GM10248 (cell line): ENCODE results near the gene FOXO1.
A peak's percentile ranks its signal among the peaks of the same experiment; 100 is the strongest.

ENCODE experiments used
- CTCF ChIA-PET: fragments of 300-600 bp; sonication (Branson Sonifier 250); formaldehyde crosslinking; extraction: SDS; loops from one replicate; lab custom pipeline; 2021; ENCODE audit warnings: antibody characterized with exemption; lab: Yijun Ruan, JAX
- POLR2A ChIA-PET: fragments of 350-650 bp; sonication (Branson Sonifier 250); formaldehyde crosslinking; extraction: SDS; loops from one replicate; lab custom pipeline; 2020; ENCODE audit warnings: antibody characterized with exemption; lab: Yijun Ruan, JAX
- DNase-seq: peaks from one replicate; pipeline ENCODE4 v3.0.0; 2012; ENCODE audit errors: extremely low spot score
- TF ChIP-seq, protein P1 (sequence below): IDR thresholded peaks from 2 replicates; pipeline ENCODE4 v1.5.1; 2012; ENCODE audit warnings: mild to moderate bottlenecking, low read depth; ENCODE audit errors: extremely low read depth, missing control alignments, control extremely low read depth

Gene FOXO1

DNA sequence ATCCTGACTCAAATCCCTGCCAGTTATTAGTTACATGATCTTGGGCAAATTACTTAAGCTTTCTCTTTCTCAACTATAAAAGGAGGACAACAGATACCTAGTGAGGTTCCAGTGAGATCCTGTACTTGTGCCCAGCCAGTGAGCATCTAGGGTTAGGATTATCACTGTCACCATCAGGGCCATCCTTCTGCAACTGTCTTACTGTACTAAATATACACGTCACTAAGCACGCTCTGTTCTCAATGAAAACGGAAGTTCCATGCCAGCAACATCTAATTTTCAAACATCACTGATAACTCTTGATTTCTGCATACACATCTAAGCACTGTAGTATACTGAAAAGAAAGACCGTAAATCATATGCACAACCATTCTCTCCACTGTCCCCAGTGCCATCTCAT lies 70.0 kb downstream of the FOXO1 start:
- ChIA-PET CTCF (interaction anchor here (0.8 to 1.2 kb wide), 3 partner anchors 11 to 30 kb away, joined by 3 to 5 read pairs (median 3); no protein-coding TSS in a partner anchor), POLR2A (no interaction called here)
- TF ChIP-seq, protein P1, sequence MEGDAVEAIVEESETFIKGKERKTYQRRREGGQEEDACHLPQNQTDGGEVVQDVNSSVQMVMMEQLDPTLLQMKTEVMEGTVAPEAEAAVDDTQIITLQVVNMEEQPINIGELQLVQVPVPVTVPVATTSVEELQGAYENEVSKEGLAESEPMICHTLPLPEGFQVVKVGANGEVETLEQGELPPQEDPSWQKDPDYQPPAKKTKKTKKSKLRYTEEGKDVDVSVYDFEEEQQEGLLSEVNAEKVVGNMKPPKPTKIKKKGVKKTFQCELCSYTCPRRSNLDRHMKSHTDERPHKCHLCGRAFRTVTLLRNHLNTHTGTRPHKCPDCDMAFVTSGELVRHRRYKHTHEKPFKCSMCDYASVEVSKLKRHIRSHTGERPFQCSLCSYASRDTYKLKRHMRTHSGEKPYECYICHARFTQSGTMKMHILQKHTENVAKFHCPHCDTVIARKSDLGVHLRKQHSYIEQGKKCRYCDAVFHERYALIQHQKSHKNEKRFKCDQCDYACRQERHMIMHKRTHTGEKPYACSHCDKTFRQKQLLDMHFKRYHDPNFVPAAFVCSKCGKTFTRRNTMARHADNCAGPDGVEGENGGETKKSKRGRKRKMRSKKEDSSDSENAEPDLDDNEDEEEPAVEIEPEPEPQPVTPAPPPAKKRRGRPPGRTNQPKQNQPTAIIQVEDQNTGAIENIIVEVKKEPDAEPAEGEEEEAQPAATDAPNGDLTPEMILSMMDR: no peak
- no peak for DNase-seq

DNA sequence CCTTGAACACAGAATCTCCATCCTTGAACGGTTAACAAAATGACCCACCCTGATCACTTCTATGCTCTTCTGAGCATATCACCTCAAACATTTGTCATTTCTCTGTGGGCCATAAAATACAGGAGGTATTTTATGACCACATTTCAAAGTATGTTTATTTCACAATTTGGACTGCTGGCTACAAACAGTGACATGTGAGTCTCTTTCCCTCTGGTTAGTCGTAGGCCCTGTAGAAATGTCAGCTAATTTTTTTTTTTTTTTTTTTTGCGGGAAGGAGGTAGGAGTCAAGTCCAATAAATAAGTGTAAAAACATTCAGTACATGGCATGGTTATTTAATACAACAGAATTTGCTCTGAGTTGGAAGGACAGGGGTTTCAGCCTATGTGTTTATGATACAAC lies 70.7 kb downstream of the FOXO1 start:
- POLR2A ChIA-PET: no interaction called here
- TF ChIP-seq, protein P1: no peak
- CTCF ChIA-PET: interaction anchor here (1.1 to 1.2 kb wide), 2 partner anchors 11 to 17 kb away, joined by 3 to 5 read pairs; no protein-coding TSS in a partner anchor
- no peak for DNase-seq

DNA sequence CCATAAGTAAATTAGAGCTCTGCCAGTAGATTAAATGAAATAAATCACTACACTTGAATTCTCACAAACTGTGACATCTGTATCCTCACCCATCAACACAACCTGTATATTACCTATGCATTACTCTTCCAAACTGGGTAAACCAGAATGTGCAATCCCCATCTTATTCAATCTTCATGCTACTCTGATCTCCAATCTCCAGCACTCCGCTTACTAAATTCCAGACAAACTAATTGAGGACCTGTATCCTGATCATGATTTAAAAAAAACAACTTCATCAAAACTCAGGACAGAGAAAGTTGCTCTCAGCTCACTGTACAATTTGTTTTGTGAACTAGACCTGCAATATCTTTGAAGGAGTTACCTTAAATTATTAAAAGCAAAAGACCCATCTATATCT lies 74.4 kb downstream of the FOXO1 start:
- DNase-seq: no peak
- ChIA-PET CTCF (interaction anchor here (0.9 to 2.2 kb wide), 2 partner anchors 8 to 21 kb away, joined by 3 to 8 read pairs; no protein-coding TSS in a partner anchor), POLR2A (no interaction called here)
- TF ChIP-seq, protein P1: no peak

DNA sequence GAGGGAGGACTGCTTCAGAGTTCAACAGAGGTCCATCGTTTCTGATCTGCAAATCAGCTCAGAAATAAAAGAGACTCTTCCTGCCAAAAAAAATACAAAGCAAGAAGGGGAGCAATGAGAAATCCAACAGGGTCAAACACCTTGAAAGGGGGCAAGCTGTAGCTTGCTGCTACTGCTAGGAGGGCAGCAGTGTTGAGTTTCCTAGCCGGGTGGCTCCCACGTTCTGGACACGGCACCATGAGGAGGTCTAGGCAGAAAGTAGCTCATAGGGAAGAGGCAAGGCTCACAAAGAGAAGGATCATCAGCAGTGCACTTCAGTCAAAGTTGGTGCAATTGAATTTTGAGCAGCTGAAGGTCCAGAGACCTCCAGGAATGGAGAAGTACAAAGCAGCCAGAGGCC lies 75.3 kb downstream of the FOXO1 start:
- POLR2A ChIA-PET: no interaction called here
- CTCF ChIA-PET: interaction anchor here (0.7 to 2.2 kb wide), 4 partner anchors 9 to 77 kb away, joined by 3 to 8 read pairs (median 3); no protein-coding TSS in a partner anchor
- DNase-seq: no peak
- TF ChIP-seq, protein P1: no peak

DNA sequence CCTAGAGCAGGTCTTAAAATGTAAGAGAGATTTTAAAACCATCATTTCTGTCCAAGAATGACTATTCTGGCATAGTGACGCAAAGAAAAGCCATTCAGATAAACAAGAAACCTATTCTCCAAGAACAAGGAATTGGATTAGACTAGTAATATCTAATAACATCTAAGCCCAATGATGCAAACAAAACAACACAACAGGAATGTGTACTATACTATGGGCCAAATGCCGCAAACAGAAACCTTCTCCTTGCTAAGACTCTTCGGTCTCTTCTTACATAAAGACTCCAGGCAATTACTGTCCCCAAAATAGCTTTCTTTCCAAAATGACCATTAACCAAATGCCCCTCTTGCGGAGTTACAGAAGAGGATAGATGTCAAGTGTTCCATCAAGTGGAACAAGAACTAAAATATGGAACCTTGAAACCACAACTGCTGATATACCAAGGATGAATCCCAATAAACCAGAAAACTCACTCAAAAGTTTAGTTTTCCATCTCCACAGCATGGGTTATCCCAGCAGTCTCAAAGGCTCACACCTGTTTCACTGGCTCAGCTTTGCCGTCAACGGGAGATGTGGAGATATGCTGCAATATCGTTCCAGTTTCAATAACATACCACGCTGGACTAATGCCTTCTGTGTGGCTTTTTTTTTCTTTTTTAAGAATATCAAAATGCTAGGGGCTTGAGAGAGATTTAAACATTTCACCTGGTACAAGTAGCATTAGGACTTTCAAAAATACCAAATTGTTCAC lies 76.2 kb downstream of the FOXO1 start:
- POLR2A ChIA-PET: no interaction called here
- DNase-seq: no peak
- TF ChIP-seq, protein P1: no peak
- CTCF ChIA-PET: interaction anchor here (0.9 to 2.2 kb wide), 4 partner anchors 9 to 134 kb away, joined by 3 to 8 read pairs (median 3); no protein-coding TSS in a partner anchor

DNA sequence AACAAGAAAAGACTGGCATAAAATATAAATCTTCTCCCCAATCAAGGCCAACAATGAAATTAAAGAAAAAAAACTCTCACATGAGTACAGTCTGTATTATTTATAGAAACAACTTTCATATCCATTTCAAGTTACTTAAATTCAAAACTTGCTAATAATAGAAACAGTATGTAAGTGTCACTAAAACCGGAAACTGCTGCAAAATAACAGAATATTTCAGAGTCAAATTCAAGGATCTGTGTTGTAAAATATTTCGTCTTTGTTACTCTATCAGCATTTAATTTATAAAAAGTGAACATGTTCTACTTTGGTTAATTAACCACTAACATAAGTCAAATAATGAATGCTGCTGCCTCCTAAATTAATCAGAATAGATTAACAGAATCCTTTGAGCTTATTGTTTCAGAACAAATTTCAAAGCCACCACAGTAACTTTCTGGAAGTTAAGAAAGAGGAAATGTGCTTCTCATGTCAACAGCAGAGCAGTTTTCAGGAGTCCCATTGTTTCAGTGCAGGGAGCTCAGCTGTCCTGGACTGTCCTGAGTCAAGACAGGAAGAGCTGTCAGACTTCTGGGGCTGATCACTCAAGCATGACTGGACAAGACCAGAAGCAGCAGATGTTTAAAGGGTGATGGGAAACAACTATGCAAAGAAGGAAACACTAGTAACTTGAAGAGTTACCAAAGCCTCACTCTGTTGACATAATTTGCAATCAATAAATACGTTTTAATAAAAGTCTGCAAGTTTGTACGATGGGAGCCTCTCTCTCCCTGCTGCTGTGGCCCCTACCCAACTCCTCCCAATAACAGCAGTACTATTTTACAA lies 76.9 kb downstream of the FOXO1 start:
- peak; percentile 70 for DNase-seq
- TF ChIP-seq, protein P1: no peak
- CTCF ChIA-PET: interaction anchor here (0.9 to 2.2 kb wide), 4 partner anchors 10 to 133 kb away, joined by 3 to 8 read pairs (median 3); no protein-coding TSS in a partner anchor
- POLR2A ChIA-PET: interaction anchor here (0.5 kb wide), 1 partner anchor 75 kb away, joined by 3 read pairs; no protein-coding TSS in a partner anchor
